Cardiac fibroblast (primary cell): ENCODE results near the gene VAC14.

Experiments used
- DNase-seq, 2 donors: peaks; one replicate each; pipeline versions ENCODE4 v3.0.0 to v3.0.0-alpha.2; 2010; ENCODE audit warnings: low read depth in 2 of 2
- H3K4me3 ChIP-seq, 2 donors: replicated peaks in 1 of 2; 1 replicate in 1 of 2; 2 replicates in 1 of 2; pipeline ENCODE4 v1.5.1; 2011; ENCODE audit warnings: low read depth in 2 of 2, low read length in 2 of 2, mild to moderate bottlenecking in 2 of 2, moderate library complexity in 1 of 2
- TF ChIP-seq, protein P1 (sequence below): IDR thresholded peaks from one replicate; pipeline ENCODE4 v1.5.1; 2011; ENCODE audit warnings: low read depth, mild to moderate bottlenecking, low read length, inconsistent platforms

Gene VAC14

DNA sequence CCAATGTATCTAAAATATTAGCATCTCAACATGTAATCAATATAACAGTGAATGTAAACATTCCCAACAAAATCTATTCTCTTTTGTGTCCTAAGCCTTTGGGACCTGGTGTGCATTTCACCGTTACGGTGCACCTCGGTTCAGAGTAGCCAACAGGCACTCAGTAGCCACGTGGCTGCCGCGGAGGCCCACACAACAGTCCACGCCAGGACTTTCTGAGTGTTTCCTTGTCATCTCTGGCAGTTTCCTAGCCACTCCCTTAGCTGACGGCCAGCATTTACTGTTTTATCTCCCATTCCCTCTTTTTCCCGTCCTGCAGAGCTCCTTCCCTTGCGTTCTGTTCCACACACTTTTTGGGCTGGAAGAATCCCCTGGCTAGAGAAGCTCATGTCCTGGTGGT, 36.3 kb downstream of the VAC14 start:
- H3K4me3 ChIP-seq: no peak overlapping the region
- TF ChIP-seq, protein P1, sequence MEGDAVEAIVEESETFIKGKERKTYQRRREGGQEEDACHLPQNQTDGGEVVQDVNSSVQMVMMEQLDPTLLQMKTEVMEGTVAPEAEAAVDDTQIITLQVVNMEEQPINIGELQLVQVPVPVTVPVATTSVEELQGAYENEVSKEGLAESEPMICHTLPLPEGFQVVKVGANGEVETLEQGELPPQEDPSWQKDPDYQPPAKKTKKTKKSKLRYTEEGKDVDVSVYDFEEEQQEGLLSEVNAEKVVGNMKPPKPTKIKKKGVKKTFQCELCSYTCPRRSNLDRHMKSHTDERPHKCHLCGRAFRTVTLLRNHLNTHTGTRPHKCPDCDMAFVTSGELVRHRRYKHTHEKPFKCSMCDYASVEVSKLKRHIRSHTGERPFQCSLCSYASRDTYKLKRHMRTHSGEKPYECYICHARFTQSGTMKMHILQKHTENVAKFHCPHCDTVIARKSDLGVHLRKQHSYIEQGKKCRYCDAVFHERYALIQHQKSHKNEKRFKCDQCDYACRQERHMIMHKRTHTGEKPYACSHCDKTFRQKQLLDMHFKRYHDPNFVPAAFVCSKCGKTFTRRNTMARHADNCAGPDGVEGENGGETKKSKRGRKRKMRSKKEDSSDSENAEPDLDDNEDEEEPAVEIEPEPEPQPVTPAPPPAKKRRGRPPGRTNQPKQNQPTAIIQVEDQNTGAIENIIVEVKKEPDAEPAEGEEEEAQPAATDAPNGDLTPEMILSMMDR: no peak
- DNase-seq: no peak

GRCh38 chr16:70760221-70760620, 40.7 kb downstream of the VAC14 start:
- no peak overlapping the region for H3K4me3 ChIP-seq
- TF ChIP-seq, protein P1: no peak
- DNase-seq: no peak

GRCh38 chr16:70759666-70760065, 41.3 kb downstream of the VAC14 start:
- no peak overlapping the region for H3K4me3 ChIP-seq
- TF ChIP-seq, protein P1: no peak
- no peak for DNase-seq

DNA sequence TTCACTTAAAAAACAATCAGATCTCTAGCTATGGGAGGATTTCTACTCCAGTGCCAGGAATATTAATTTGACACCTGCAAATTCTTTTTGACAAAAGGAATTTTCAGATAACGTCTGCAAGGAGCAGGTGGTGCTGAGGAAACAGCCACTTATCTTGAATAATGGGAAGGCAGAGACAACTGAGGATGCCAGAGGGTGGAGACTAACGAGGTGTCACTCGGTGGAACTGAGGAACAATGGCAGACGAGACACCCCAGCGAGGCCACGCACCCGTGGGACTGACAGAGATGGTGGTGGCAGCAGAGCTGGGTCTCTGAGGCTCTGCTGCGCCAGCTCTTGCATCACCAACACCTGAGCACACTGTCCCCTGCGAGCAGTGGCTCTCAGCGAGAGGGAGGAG, 42.2 kb downstream of the VAC14 start:
- TF ChIP-seq, protein P1: no peak
- no peak for DNase-seq
- H3K4me3 ChIP-seq: no peak overlapping the region

- DNase-seq: no peak
- TF ChIP-seq, protein P1: no peak
- no peak overlapping the region for H3K4me3 ChIP-seq
Observed at GRCh38 chr16:70757183-70757582, 43.8 kb downstream of the VAC14 start.

- DNase-seq: no peak
- no peak overlapping the region for H3K4me3 ChIP-seq
- TF ChIP-seq, protein P1: no peak
Observed at GRCh38 chr16:70756071-70756470, 44.9 kb downstream of the VAC14 start.

- no peak overlapping the region for H3K4me3 ChIP-seq
- TF ChIP-seq, protein P1: no peak
- DNase-seq: no peak
Observed at GRCh38 chr16:70754851-70755600, 45.9 kb downstream of the VAC14 start.
